Activated T-cell treated with anti-CD3 and anti-CD28 coated beads for 1 hour (primary cell): ENCODE measurements around the gene C6orf141.
"Not testable (repeated sequence)": the region's sequence is repeated elsewhere in the genome, so short reads cannot be mapped to it uniquely, and the experiment has no call there.

ENCODE experiments used
- DNase-seq: peaks from one replicate; pipeline ENCODE4 v3.0.0-alpha.2; 2020; ENCODE audit warnings: low read depth

The C6orf141 gene

DNA sequence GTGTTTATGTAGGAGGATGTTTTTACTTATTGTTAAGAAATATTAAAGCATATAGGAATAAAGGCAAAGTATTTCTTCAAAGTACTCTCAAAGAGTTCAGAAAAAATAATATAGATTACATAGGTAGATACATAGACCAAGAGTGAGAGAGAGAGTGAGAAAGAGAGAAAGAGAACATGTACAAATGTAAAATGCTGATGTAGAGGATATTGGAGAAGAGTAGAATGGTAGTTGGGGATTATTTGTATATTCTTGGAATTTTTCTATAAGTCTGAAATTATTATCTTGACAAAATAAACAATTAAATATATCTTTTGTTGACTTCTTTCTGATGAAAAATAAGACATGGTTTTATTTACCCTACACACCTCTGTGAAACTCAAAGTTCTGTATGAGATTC is 29.2 kb downstream of the C6orf141 start:
- DNase-seq = no peak

GRCh38 chr6:49582529-49582928 is 32.1 kb downstream of the C6orf141 start:
- DNase-seq = no peak

DNA sequence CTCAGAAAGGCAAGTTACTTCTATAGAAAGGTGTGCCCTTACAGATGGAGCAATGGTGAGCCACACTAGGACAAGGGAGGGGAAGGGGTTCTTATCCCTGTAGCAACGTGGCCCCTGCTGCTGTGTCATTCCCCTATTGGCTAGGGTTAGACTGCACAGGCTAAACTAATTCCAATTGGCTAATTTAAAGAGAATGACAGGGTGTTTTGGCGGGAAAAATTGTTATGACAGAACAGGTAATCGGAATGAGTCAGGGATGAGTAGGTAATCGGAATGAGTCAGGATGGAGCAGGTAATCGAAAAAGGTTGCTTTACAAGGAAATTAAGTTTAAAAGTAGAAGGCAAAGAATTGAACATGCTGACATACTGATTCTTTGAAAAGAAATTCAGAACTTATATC is 36.8 kb downstream of the C6orf141 start:
- DNase-seq = not testable (repeated sequence)
